ENCODE measurements around the gene JPH2.
"Not testable (repeated sequence)": the region's sequence is repeated elsewhere in the genome, so short reads cannot be mapped to it uniquely, and the experiment has no call there.

JPH2 gene

DNA sequence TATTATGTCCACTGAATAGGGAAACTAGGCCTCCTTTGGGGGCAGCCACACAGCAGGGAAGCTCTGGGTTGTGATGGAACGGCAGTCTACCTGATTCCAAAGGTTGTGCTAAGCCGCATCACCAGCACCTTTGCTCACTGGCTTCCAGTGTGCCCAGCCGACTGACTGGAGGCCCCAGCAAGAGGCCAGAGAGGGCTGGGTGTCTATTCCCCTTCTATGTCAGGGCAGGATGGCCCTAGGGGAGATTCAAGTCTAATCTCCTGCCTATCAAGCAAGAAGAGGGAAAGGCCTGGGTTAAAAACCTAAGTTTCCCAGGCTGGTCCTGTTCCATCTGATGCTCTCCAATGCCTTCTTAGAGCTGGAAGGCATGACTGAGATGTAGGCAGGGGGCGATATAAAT, 53.6 kb downstream of the JPH2 start:
- H3K36me3 ChIP-seq (ENCODE audit: insufficient read depth, insufficient read length, low read length): peaks cover 3% of the 10 kb centered on the region
- no peaks in the 10 kb centered on the region for H3K9me3 ChIP-seq (ENCODE audit: insufficient read depth, low read length)
- H3K4me3 ChIP-seq (ENCODE audit: insufficient read length, low read depth): no peak overlapping the region
- TF ChIP-seq SUZ12 (IDR thresholded peaks at IDR 0.05; ENCODE audit: extremely low read depth, insufficient read depth, insufficient read length): no peak
- peaks cover 8% of the 10 kb centered on the region for H3K4me1 ChIP-seq (ENCODE audit: insufficient read depth, insufficient read length)
- DNase-seq (ENCODE audit: low read depth, low spot score): no peak
- H3K9ac ChIP-seq (ENCODE audit: insufficient read length, low read depth): no peak overlapping the region
- no peaks in the 10 kb centered on the region for H3K27me3 ChIP-seq (ENCODE audit: insufficient read depth, insufficient read length)

DNA sequence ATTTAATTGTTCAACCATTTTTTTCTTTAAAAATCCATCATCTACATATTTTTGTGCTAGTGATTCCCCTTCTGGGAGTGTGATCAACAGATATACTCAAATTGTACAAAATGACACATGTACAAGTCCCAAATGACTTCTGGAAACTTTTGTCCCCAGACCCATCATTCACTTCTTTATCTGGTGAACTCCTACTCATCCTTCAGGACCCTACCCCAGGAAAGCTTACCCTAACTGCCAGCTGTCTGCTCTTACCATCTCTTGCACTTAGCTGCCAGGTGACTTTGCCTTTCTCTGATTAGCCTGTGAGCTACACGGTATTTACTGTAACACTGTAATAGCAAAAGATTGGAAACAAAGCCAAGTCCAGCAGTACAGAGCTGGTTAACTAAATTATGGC, 55.3 kb downstream of the JPH2 start:
- Histone ChIP-seq H3K9ac (ENCODE audit: insufficient read length, low read depth) (no peak overlapping the region), H3K4me1 (ENCODE audit: insufficient read depth, insufficient read length) (peaks cover 1% of the 10 kb centered on the region), H3K36me3 (ENCODE audit: insufficient read depth, insufficient read length, low read length) (peaks cover 3% of the 10 kb centered on the region), H3K4me3 (ENCODE audit: insufficient read length, low read depth) (no peak overlapping the region), H3K9me3 (ENCODE audit: insufficient read depth, low read length) (no peaks in the 10 kb centered on the region), H3K27me3 (ENCODE audit: insufficient read depth, insufficient read length) (no peaks in the 10 kb centered on the region)
- TF ChIP-seq ZNF274 (IDR thresholded peaks at IDR 0.05; ENCODE audit: low read depth, low read length): no peak
- TF ChIP-seq YY1 (IDR thresholded peaks at IDR 0.05; ENCODE audit: insufficient read depth, insufficient read length): no peak
- TF ChIP-seq SUZ12 (IDR thresholded peaks at IDR 0.05; ENCODE audit: extremely low read depth, insufficient read depth, insufficient read length): no peak
- DNase-seq (ENCODE audit: low read depth, low spot score): no peak

DNA sequence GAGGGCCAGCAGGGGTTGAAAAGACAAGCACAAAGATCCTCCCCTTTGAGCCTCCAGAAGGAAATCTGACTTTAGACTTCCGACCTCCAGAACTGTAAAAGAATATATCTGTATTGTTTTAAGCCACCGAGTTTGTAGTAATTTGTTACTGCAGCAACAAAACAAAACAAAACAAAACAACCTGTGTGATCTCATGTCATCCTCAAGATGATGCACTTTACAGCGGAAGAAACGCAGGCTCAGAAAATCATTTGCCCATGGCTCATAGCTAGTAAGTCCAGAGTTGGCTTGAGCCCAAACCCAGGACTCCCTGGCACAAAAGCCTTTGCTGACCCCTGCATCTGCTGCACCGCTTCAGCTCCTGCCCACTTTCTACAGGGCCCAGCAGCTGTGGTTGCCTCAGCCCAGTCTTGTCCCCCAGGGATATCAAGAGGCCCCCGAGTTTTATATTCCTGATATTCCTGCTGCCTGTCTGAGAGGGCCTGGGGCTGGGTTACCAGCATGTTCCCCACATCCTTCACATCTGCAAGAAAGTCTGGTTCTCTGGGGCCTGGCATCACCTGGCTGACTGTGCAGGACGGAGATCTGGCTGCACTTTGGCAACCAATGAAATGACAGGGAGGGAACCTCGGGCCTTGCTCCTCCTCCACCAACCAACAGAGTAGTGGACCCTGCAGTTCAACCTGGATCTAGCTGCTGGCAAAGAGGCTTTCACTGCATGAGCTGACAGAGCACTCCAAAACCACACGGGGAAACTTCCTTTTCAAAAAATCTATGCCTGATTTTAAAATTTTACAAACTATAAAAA, 56.9 kb downstream of the JPH2 start:
- no peaks in the 10 kb centered on the region for H3K36me3 ChIP-seq (ENCODE audit: insufficient read depth, insufficient read length, low read length)
- H3K9me3 ChIP-seq (ENCODE audit: insufficient read depth, low read length): no peaks in the 10 kb centered on the region
- H3K27me3 ChIP-seq (ENCODE audit: insufficient read depth, insufficient read length): no peaks in the 10 kb centered on the region
- no peak for DNase-seq (ENCODE audit: low read depth, low spot score)
- no peak overlapping the region for H3K4me3 ChIP-seq (ENCODE audit: insufficient read length, low read depth)
- no peaks in the 10 kb centered on the region for H3K4me1 ChIP-seq (ENCODE audit: insufficient read depth, insufficient read length)
- TF ChIP-seq YY1 (IDR thresholded peaks at IDR 0.05; ENCODE audit: insufficient read depth, insufficient read length) (no peak), ZNF274 (IDR thresholded peaks at IDR 0.05; ENCODE audit: low read depth, low read length) (no peak), SUZ12 (IDR thresholded peaks at IDR 0.05; ENCODE audit: extremely low read depth, insufficient read depth, insufficient read length) (no peak)
- no peak overlapping the region for H3K9ac ChIP-seq (ENCODE audit: insufficient read length, low read depth)

DNA sequence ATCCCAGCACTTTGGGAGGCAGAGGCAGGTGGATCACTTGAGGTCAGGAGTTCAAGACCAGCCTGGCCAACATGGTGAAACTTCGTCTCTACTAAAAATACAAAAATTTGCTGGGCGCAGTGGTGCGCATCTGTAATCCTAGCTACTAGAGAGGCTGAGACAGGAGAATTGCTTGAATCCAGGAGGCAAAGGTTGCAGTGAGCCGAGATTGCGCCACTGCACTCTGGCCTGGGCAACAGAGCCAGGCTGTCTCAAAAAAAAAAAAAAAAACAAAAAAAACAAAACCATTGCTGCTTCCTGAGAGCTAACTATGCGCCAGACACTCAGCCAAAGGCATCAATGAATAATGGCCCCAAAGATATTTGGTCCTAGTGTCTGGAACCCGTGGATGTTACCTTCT, 57.7 kb downstream of the JPH2 start:
- not testable (repeated sequence) for H3K9me3 ChIP-seq (ENCODE audit: insufficient read depth, low read length); H3K4me3 ChIP-seq (ENCODE audit: insufficient read length, low read depth); H3K9ac ChIP-seq (ENCODE audit: insufficient read length, low read depth); H3K4me1 ChIP-seq (ENCODE audit: insufficient read depth, insufficient read length); H3K36me3 ChIP-seq (ENCODE audit: insufficient read depth, insufficient read length, low read length); DNase-seq (ENCODE audit: low read depth, low spot score); H3K27me3 ChIP-seq (ENCODE audit: insufficient read depth, insufficient read length)

DNA sequence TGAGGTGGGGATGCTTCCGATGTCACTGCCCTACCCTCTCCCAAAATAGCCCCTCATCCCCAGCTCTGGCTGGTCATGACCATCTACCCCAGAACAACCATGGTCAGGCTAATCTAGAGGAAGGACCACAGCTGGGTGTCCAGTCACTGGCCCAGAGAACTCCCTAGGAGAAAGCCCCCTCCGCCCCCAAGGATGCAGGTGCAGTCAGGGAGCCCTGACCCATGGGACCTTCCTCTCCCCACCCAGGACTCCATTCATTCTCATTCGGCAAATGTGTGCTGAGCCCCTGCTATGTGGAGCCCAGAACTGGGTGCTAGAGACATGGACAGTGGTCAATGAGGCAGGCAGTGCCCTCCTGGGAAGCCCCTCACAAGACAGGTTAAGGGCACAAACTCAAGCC, 60.5 kb downstream of the JPH2 start:
- Histone ChIP-seq H3K27me3 (ENCODE audit: insufficient read depth, insufficient read length) (no peaks in the 10 kb centered on the region), H3K9me3 (ENCODE audit: insufficient read depth, low read length) (no peaks in the 10 kb centered on the region), H3K36me3 (ENCODE audit: insufficient read depth, insufficient read length, low read length) (peaks cover 6% of the 10 kb centered on the region), H3K4me1 (ENCODE audit: insufficient read depth, insufficient read length) (no peaks in the 10 kb centered on the region), H3K4me3 (ENCODE audit: insufficient read length, low read depth) (no peak overlapping the region), H3K9ac (ENCODE audit: insufficient read length, low read depth) (no peak overlapping the region)
- TF ChIP-seq YY1 (IDR thresholded peaks at IDR 0.05; ENCODE audit: insufficient read depth, insufficient read length) (no peak), SUZ12 (IDR thresholded peaks at IDR 0.05; ENCODE audit: extremely low read depth, insufficient read depth, insufficient read length) (no peak), ZNF274 (IDR thresholded peaks at IDR 0.05; ENCODE audit: low read depth, low read length) (no peak)
- DNase-seq (ENCODE audit: low read depth, low spot score): no peak

DNA sequence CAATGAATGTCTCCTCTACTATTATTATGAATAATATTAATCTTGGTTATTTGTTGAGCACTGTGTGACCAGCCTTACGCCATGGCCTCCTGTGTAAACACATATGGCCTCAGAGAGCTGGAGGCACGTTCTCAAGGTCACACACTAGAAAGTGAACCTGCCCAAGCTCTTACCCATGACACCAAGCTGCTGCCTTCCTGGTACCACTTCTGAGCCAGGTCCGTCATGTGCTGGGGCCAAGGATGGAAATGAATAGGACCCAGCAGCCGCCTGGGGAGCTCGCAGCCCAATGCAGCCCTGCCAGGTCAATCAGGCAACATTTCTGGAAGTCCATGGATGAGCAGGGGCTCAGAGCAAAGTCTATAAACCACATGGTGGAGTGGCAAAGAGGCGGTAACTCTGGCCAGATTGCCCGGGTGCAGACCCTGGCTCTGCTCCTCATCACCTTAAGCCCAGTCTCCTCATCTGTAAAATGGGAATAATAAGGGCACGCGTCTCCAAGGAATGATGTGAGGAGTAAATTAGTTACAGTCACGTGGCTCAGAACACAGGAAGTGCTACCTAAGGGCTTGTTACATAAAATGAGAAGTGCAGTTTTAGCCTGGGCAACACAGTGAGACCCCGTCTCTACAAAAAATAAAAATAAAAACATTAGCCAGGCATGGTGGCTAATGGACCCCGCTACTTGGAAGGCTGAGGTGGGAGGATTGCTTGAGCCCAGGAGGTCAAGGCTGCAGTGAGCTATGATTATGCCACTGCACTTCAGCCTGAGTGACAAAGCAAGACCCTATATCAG, 61.5 kb downstream of the JPH2 start:
- Histone ChIP-seq H3K9me3 (ENCODE audit: insufficient read depth, low read length) (no peaks in the 10 kb centered on the region), H3K27me3 (ENCODE audit: insufficient read depth, insufficient read length) (no peaks in the 10 kb centered on the region), H3K36me3 (ENCODE audit: insufficient read depth, insufficient read length, low read length) (peaks cover 6% of the 10 kb centered on the region), H3K4me1 (ENCODE audit: insufficient read depth, insufficient read length) (no peaks in the 10 kb centered on the region), H3K9ac (ENCODE audit: insufficient read length, low read depth) (no peak overlapping the region), H3K4me3 (ENCODE audit: insufficient read length, low read depth) (no peak overlapping the region)
- DNase-seq (ENCODE audit: low read depth, low spot score): no peak
- TF ChIP-seq YY1 (IDR thresholded peaks at IDR 0.05; ENCODE audit: insufficient read depth, insufficient read length): no peak

DNA sequence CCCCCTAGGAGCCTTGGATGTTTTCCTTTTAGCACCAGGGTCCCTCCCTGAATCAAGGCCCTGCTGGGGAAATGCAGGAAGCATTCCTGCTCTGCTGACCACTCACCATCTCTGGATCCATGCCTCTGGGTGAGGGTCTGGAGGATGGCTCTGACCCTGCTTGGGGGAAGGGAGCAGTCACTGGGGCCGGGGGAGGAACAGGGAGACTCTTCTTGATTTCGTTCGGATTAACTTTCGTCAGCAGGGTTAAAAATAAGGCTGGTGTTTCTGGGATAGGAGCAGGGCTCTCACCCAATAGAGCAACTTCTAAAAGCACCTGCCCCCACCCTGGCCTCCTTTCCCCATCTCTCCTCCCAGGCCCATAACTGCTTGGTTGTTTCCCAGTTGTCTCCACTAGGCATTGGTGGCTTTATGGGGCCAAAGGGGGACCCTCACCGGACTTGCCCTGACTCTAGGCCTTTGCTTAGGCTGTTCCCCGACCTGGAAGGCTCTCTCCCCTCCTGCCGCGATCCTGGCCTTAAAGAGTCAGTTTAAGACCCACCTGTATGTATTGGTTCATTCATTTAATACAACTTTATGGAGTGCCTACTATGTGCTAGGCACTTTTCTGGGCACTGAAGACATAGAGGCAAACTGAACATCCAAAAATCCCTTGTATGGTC, 63.0 kb downstream of the JPH2 start:
- H3K36me3 ChIP-seq (ENCODE audit: insufficient read depth, insufficient read length, low read length): peaks cover 6% of the 10 kb centered on the region
- no peak overlapping the region for H3K4me3 ChIP-seq (ENCODE audit: insufficient read length, low read depth)
- H3K9ac ChIP-seq (ENCODE audit: insufficient read length, low read depth): no peak overlapping the region
- H3K4me1 ChIP-seq (ENCODE audit: insufficient read depth, insufficient read length): no peaks in the 10 kb centered on the region
- no peaks in the 10 kb centered on the region for H3K27me3 ChIP-seq (ENCODE audit: insufficient read depth, insufficient read length)
- no peaks in the 10 kb centered on the region for H3K9me3 ChIP-seq (ENCODE audit: insufficient read depth, low read length)
- DNase-seq (ENCODE audit: low read depth, low spot score): no peak
- TF ChIP-seq SUZ12 (IDR thresholded peaks at IDR 0.05; ENCODE audit: extremely low read depth, insufficient read depth, insufficient read length) (no peak), YY1 (IDR thresholded peaks at IDR 0.05; ENCODE audit: insufficient read depth, insufficient read length) (no peak), ZNF274 (IDR thresholded peaks at IDR 0.05; ENCODE audit: low read depth, low read length) (no peak)

Data from NT2/D1 (cell line).